GM19035 (cell line): Measurements from ENCODE around the gene FRMPD4.

Experiments
- ATAC-seq: cut with Tn5 transposase; IDR thresholded peaks from one replicate; pipeline ENCODE4 v1.9.1; 2021; ENCODE audit not compliant: unreplicated experiment

FRMPD4 gene

DNA sequence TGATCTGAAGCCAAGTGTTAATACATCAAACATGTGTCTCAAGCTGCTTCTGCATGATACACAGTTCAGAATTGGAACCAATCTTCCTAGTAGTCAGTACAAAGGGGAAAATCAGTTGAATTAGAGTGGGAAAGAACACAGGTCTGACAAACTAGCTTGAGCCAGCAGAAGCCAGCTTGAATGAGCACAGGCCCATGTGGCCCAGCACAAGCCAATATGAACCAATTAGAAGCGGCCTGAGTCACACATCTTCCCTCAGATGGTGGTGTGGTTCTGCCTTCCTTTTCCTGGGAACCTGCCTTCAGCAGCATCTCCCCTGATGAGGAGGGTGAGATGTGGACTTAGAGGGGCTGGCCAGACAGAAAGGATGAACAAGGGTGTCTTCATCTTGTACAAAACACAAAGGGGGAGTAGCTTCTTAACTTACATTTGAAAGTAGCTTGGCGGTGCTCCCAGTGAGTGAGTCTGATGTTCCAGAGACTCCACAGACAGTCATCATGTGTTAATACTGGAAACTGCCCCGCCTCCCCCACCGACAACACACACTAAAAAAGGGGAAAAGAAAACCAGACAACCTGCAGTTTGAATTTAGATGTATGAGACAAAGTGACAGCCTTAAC, 72.0 kb downstream of the FRMPD4 start:
- ATAC-seq: no peak

GRCh38 chrX:12210971-12211370, 72.7 kb downstream of the FRMPD4 start:
- no peak for ATAC-seq

DNA sequence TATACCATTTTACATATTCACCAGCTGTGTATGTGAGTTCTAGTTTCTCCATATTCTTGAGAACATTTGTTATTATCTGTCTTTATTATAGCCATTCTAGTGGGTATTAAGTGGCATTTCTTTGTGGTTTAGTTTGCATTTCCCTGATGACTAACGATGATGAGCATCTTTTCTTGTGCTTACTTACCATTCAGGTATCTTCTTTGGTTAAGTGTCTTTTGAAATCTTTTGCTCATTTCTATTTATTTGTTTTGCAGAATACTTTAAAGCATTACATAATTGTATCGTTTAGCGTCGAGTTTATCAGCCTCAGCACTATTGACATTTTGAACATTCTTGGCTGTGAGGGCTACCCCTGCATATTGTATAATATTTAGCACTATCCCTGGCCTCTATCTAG, 85.4 kb downstream of the FRMPD4 start:
- no peak for ATAC-seq

- no peak for ATAC-seq
Measured at GRCh38 chrX:12225107-12225506, 86.8 kb downstream of the FRMPD4 start.

- ATAC-seq: no peak
Measured at GRCh38 chrX:12227412-12228041, 89.3 kb downstream of the FRMPD4 start.

- no peak for ATAC-seq
Measured at GRCh38 chrX:12228862-12229261, 90.6 kb downstream of the FRMPD4 start.

- no peak for ATAC-seq
Measured at GRCh38 chrX:12229986-12230385, 91.7 kb downstream of the FRMPD4 start.

DNA sequence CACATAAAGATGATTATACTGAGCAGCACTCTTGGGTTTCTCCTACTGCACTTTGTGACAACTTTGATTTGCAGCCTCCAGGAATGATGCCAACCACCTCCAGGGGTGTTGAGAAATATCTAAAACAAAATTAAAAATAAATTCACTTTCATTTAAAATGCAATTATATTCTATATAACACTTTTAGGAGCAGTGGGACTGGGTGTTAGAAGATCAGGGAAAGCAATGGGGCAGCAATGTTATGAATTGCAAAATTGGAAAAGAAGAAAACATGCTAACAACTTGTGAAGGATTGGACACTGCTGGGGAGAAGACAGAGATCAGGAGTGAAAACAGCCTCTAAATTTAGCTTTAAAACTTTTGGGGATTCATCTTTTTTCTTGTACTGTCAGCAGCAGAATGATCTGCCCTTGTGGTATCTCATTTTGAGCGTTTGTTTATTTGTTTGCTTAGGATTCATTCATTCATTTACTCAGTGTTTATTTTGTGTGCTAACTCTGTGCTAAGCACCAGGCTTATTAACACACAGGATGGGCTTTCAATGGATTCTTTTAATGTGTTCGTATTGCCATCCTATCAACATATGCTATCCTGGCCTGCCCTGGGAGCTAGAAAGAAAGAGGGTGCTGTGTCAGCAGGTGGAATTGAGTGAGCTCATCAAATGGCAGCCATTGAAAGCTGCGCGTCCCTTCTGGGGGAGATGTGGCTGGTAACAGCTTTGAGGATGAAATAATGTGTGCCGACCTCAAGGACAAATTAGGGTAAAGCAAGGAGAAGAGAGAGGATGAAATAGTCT, 96.5 kb downstream of the FRMPD4 start:
- no peak for ATAC-seq

- no peak for ATAC-seq
Measured at GRCh38 chrX:12236156-12236555, 97.9 kb downstream of the FRMPD4 start.

DNA sequence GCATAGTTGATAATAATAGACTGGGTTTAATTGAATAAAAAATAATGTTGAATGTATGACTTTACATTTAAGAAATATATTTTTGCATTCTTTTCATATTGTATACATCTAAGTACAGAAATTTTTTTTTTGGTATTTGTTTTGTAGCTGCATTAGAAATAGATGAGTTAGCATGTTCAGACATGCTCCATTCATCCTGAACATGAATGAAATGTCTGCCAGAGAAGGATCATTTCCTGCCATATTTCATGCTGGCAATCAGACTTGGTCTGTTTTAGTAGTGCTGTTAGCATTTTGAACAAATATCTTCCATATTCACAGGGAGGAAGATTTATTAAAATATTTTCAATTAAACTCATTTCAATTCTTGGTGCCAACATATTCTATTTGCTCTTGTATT, 98.9 kb downstream of the FRMPD4 start:
- ATAC-seq: no peak

DNA sequence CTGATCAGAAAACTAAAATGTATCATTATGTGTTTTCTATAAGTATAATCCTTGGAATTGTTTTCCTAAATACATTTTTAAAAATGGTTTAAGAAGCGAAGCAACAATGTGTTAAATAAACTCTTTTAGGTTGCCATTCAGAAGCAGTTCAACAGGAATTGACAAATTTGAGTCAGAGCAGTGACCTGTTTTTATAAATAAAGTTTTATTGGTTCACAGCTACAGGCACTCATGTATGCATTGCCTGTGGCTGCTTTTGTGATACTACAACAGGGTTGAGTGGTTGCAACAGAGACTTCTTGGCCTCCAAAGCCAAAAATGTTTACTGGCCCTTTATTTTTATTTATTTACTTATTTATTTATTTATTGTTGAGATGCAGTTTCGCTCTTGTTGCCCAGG, 99.5 kb downstream of the FRMPD4 start:
- no peak for ATAC-seq

- no peak for ATAC-seq
Measured at GRCh38 chrX:12239356-12240082, 101.2 kb downstream of the FRMPD4 start.

- ATAC-seq: no peak
Measured at GRCh38 chrX:12240491-12240890, 102.2 kb downstream of the FRMPD4 start.

- no peak for ATAC-seq
Measured at GRCh38 chrX:12241026-12241425, 102.8 kb downstream of the FRMPD4 start.

DNA sequence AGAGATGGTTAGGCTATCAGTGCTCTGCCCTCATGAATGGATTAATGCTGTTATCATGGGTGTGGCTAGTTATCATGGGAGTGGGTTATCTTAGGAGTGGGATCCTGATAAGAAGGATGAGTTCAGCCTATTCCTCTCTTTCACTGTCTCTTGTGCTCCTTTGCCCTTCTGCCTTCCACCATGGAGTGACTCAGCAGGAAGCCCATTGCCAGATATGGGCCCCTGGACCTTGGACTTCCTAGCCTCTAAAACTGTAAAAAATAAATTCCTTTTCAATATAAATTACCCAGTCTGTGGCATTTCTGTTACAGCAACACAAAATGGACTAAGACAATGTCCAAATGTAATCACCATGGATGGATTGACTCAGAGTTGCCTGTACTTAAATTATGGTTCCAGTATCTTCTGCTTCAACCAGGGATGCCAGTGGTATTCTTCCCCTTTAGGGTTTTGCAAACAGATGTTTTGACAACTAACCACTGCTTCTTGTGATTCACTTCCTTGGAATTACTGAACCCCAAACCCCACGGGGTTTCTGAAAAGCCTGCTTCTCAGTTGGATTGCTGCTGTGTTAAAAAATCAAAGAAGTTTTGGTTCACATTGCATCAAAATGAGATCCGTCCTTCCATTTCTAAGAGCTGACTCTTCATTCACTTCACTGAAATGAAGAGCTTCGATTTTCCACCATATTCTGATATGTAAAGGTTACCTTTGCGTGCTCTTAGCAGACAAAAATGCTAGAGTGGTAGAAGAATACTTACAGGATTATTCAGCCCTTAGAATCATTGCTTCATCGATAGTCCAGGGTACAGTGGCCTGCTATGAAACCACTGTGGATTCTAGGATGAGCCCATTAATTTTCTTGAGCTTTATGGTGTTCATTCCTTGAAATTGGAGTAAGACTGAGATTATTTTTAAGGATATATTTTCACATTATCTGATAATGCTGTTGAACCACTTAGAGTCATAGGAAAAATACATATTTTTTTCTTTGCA, 107.7 kb downstream of the FRMPD4 start:
- ATAC-seq: no peak

DNA sequence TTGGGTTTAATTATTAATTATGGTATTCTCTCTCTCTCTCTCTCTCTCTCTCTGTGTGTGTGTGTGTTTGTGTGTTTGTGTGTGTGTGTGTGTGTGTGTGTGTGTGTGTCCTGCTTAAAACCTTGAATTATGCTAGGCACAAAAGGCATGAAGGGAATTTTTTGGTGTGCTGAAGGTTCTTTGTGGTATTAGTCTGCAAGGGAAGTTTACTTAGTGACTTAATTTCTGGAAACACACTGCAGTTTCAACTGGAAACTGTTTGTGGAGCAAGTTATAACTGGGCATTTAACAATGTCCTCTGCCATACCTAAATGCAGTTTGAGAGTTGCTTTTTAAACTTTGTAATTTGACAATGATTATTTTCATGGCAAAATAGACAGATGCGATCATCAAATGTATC, 111.7 kb downstream of the FRMPD4 start:
- ATAC-seq: no peak

DNA sequence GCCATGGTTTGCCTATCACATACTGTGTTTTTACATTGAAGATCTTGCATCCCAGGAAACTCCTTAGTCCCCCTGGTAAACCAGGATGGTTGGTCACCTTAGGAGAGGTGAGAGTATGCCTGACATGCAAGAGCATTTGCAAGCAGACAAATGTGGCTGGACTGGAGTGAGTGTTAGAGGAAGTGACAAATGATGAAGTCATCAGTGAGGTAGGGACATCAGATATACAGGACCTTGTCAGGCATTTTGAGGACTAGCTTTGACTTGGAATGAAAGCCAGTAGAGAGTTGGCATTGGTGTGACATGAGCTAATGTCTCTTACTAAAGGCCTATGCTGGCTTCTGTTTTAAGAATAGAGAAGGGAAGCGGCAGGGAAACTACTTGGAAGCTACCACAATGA, 124.9 kb downstream of the FRMPD4 start:
- no peak for ATAC-seq

GRCh38 chrX:12269484-12269883, 131.2 kb downstream of the FRMPD4 start:
- no peak for ATAC-seq

- ATAC-seq: no peak
Measured at GRCh38 chrX:12278151-12278550, 139.9 kb downstream of the FRMPD4 start.

GRCh38 chrX:12282991-12283390, 144.7 kb downstream of the FRMPD4 start:
- ATAC-seq: no peak
